ENCODE results near the gene LCK.

The LCK gene

GRCh38 chr1:32215629-32216480 lies 35.2 kb upstream of the LCK start:
- H3K36me3 ChIP-seq (ENCODE audit: control insufficient read depth in 2 of 2, insufficient read depth in 1 of 2, low read length in 2 of 2), result peaks cover 0 to 72% of the 10 kb centered on the region in 2 experiments; a peak in 2 of 3 replicates
- ChIA-PET POLR2A (interaction anchor here (0.6 to 4.2 kb wide), 7 partner anchors 8 to 179 kb away, joined by 3 to 22 read pairs (median 5); partner anchors contain the start of genes BSDC1, HDAC1, IQCC and MARCKSL1), CTCF (interaction anchor here (0.6 to 3.7 kb wide), 37 partner anchors 8 to 198 kb away, joined by 3 to 27 read pairs (median 4); partner anchors contain the start of genes IQCC, KPNA6 and MARCKSL1)
- no peak overlapping the region for H3K27ac ChIP-seq (ENCODE audit: extremely low read depth, low read depth, low read length)
- no peak overlapping the region for H3K4me3 ChIP-seq (ENCODE audit: low read depth, low read length)
- TF ChIP-seq ZNF48 (tag by site-specific recombination; IDR thresholded peaks at IDR 0.05), result no peak
- no peak for TF ChIP-seq KLF1 (tag by site-specific recombination; IDR thresholded peaks at IDR 0.05)
- TF ChIP-seq ZNF777 (tag by site-specific recombination; IDR thresholded peaks at IDR 0.05; ENCODE audit: borderline replicate concordance), result no peak
- no peak for TF ChIP-seq ZNF639 (tag by site-specific recombination; IDR thresholded peaks at IDR 0.05)
- peak; percentile 39 for TF ChIP-seq ZNF654 (tag by site-specific recombination; IDR thresholded peaks at IDR 0.05; ENCODE audit: low read depth)
- no peak for TF ChIP-seq KLF7 (tag by site-specific recombination; IDR thresholded peaks at IDR 0.05; ENCODE audit: borderline replicate concordance)
- no peak for TF ChIP-seq ZNF473 (tag by site-specific recombination; IDR thresholded peaks at IDR 0.05)
- TF ChIP-seq, protein P1, sequence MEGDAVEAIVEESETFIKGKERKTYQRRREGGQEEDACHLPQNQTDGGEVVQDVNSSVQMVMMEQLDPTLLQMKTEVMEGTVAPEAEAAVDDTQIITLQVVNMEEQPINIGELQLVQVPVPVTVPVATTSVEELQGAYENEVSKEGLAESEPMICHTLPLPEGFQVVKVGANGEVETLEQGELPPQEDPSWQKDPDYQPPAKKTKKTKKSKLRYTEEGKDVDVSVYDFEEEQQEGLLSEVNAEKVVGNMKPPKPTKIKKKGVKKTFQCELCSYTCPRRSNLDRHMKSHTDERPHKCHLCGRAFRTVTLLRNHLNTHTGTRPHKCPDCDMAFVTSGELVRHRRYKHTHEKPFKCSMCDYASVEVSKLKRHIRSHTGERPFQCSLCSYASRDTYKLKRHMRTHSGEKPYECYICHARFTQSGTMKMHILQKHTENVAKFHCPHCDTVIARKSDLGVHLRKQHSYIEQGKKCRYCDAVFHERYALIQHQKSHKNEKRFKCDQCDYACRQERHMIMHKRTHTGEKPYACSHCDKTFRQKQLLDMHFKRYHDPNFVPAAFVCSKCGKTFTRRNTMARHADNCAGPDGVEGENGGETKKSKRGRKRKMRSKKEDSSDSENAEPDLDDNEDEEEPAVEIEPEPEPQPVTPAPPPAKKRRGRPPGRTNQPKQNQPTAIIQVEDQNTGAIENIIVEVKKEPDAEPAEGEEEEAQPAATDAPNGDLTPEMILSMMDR (tag by site-specific recombination; IDR thresholded peaks at IDR 0.05), result peak; percentile 72
- TF ChIP-seq, protein P2, sequence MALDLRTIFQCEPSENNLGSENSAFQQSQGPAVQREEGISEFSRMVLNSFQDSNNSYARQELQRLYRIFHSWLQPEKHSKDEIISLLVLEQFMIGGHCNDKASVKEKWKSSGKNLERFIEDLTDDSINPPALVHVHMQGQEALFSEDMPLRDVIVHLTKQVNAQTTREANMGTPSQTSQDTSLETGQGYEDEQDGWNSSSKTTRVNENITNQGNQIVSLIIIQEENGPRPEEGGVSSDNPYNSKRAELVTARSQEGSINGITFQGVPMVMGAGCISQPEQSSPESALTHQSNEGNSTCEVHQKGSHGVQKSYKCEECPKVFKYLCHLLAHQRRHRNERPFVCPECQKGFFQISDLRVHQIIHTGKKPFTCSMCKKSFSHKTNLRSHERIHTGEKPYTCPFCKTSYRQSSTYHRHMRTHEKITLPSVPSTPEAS (tag by site-specific recombination; IDR thresholded peaks at IDR 0.05), result no peak
- peak; percentile 49; the same call in 1 of the 2 replicates for TF ChIP-seq PATZ1 (tag by site-specific recombination; IDR thresholded peaks at IDR 0.05)
- TF ChIP-seq MYNN (tag by site-specific recombination; IDR thresholded peaks at IDR 0.05; ENCODE audit: borderline replicate concordance), result no peak
- TF ChIP-seq ZNF600 (tag by site-specific recombination; IDR thresholded peaks at IDR 0.05), result peak; percentile 16; the same call in 1 of the 2 replicates
- TF ChIP-seq YY1 (tag by site-specific recombination; IDR thresholded peaks at IDR 0.05), result no peak
- no peak for TF ChIP-seq ZNF184 (tag by site-specific recombination; IDR thresholded peaks at IDR 0.05)
- TF ChIP-seq ZNF670 (tag by site-specific recombination; IDR thresholded peaks at IDR 0.05; ENCODE audit: low read depth), result no peak
- TF ChIP-seq ZNF548 (tag by site-specific recombination; IDR thresholded peaks at IDR 0.05), result no peak
- peak; percentile 67 for TF ChIP-seq IKZF3 (tag by site-specific recombination; IDR thresholded peaks at IDR 0.05)
- no peak for TF ChIP-seq ZBTB1 (tag by site-specific recombination; IDR thresholded peaks at IDR 0.05)
- TF ChIP-seq ATF2 (tag by site-specific recombination; IDR thresholded peaks at IDR 0.05; ENCODE audit: low read depth), result no peak
- TF ChIP-seq ZNF514 (tag by site-specific recombination; IDR thresholded peaks at IDR 0.05), result no peak
- H3K9me3 ChIP-seq (ENCODE audit: control insufficient read depth, insufficient read depth, low read depth, low read length), result no peaks in the 10 kb centered on the region
- 0 out of 2 replicates have a peak, but pooled peaks cover 2% of the 10 kb centered on the region for H3K4me1 ChIP-seq (ENCODE audit: control insufficient read depth, insufficient read depth, low read length)
